ENCODE results near the gene EIF2B4.

Gene EIF2B4

DNA sequence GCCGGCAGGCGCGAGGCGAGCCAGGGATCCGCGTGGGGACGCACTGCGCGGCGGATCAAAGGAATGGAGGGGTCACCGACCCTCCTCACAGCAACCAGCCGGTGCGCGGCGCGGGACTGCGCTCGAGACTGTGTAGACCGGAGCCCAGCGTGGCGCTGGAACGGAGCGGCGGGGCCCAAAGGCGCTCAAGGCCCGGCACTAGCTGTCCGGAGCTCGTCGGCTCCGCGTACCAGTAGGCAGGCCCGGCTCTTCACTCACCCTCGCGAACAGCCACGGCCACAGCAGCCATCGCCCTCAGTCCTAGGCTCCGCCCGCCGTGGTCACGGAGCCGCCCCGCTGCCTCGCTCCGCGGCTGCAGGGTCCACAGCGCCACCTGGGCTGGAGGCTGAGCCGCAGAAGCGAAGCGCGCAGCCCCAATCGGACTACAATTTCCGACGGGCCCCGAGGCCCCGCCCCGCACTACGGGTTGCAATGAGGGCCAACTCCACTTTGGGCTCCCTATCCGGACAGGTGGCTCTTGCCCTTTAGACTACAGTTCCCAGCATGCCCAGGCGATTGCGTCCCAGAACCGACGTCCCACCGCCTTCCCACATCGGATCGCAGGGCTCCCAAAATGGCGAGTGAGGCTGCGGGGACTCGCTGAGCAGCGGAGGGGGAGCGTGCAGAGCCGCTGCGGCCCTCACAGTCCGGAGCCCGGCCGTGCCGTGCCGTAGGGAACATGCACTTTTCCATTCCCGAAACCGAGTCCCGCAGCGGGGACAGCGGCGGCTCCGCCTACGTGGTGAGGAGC, at the start of gene EIF2B4, which contains the start of gene SNX17:
EIF2B4 (minus strand) TSS at position 313 of the 790 bp plus-strand sequence; CDS start at position 289, 24 bp downstream.
SNX17 (plus strand) TSS at position 591 of the 790 bp plus-strand sequence; CDS start at position 719, 128 bp downstream.
- DNase-seq (ENCODE audit: low spot score), result peak; percentile 99

- DNase-seq (ENCODE audit: low spot score), result no peak
Measured at GRCh38 chr2:27416151-27416550, 46.0 kb upstream of the EIF2B4 start.

- DNase-seq (ENCODE audit: low spot score), result no peak
Measured at GRCh38 chr2:27412419-27413152, 42.4 kb upstream of the EIF2B4 start.

DNA sequence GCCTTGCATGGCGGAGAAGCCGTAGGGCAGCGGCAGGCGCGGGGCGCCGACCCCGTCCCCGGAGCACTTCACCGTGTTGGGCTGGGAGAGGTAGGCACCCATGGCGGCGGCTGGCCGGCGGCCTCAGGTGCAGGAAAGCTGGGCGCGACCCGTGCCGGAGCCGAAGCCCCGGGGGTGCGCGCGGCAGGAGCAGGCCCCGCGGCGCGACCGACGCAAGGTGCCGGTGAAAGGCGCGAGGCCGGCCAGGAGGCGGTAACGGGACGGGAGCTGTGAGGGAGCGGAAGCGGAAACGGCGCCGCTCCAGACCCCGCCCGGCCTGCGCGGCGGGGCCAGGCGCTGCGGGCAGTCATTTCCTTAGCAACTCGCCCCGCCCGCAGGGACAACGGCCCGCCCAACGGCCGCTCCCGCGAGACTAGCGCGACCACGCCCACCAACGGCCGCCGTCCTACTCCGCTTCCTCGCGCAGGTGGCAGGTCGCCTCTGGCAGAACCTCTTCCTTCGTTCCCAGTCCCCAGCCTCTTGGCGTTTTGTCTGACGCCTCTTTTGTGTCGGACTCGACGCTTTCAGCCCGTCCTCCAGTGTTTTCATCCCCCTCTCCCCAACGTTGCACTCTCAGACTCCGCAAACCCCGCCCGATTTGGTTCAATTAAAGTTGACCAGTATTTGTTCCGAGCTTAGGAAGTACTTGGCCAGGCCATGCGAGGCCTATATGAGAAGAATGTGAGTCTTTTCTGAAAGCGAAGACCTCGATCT, 39.4 kb upstream of the EIF2B4 start, which contains the start of gene PPM1G:
PPM1G (minus strand) TSS at position 271 of the 753 bp plus-strand sequence; CDS start at position 102, 169 bp downstream.
- peak; percentile 94 for DNase-seq (ENCODE audit: low spot score)

DNA sequence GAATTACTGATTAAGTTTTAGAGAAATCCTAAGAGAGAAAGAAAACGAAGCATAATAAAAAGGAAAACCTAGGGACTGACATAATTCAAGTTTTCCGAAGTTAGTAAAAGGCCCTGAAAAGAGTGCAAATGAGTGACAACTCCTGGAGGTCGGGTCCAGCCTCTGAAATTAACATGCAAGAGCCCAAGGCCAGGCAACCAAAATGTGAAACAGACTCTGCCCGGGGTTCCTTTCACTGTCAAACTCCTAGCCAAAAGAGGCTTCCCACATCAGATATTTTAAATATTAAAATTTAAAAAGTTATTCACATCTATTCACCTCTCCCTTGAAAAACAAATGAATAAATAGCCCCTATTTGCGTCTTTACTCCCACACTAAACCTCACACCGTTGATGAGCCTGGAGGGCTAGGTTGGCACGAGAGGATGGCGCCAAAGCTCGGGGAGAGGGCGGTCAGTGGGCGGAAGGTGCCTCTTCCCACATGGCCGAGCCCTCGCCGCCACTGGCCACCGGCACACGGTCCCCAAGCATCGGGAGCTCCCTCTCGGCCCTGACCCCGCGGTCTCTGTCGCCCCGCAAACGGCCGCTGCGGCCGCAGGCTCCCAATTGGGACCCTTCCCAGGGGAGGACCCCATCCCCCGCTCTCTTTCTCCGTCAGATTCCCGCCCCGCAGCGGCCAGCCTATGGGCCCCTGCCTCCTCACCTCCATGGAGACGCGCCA, 38.6 kb upstream of the EIF2B4 start:
- no peak for DNase-seq (ENCODE audit: low spot score)

DNA sequence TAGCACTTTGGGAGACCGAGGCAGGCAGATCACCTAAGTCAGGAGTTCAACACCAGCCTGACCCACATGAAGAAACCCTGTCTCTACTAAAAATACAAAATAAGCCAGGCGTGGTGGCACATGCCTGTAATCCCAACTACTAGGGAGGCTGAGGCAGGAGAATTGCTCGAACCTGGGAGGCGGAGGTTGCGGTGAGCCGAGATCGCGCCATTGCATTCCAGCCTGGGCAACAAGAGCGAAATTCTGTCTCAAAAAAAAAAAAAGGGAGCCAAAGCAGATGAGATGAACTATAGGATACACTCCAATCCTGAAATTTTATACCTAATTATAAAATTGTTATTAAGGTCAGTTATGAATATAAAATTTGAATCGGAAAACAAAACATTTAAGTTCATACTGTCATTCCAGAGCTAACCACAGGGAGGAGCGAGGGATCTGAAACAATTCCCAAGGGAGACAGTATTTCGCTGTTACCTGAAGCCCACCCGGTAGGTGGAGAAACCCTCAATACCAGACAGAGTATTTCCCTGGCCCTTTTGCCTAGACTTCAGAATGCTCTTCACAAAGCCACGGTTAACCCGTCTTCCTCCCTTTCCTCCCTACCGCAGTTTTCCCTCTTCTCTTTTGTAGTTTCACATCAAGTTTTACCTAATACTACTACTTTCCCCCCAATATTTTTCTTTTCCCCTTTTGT, 37.8 kb upstream of the EIF2B4 start:
- DNase-seq (ENCODE audit: low spot score), result peak; percentile 66

DNA sequence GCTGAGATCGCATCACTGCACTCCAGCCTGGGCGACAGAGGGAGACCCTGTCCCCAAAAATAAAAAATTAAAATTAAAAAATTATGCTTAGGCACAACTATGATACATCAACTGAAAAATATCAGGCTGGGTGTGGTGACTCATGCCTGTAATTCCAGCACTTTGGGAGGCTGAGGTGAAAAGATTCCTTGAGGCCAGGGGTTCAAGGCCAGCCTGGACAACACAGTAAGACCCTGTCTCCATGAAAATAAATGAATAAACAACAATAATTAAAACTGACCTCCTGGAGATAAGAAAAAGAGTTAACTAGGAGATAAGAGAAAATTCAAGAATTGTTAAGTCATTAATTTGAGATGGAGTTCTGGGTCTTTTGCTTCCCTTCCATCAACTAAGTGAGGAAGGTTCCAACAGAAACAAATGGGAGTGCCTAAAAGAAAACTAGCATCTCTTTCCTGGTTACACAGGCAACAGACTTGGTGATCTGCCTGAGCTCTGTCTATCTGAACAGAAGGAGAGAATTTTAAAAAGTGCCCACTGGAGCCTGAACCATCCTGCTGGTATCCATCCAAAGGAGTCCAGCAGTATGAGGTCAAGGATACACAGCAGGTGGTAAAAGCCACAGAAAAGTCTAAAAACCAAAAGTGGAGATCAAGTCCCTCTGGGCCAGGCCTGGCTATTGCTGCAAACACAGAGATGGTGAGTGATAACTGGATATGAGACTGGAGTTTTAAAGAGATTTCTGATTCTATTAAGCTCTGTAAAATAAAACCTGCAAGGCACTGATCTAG, 30.4 kb upstream of the EIF2B4 start:
- DNase-seq (ENCODE audit: low spot score), result no peak

DNA sequence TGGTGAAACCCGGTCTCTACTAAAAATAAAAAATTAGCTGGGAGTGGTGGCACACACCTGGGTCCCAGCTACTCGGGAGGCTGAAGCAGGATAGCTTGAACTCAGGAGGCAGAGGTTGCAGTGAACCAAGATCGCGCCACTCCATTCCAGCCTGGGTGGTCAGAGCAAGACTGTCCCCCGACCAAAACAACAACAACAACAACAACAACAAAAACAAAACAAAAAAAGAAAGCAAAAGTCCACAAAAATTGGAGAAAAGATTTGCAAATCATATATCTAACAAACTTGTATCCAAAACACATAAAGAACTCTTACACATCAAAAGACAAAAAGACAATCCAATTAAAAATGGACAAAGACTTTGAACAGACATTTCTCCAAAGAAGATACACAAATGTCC, 28.8 kb upstream of the EIF2B4 start:
- DNase-seq (ENCODE audit: low spot score), result no peak

- DNase-seq (ENCODE audit: low spot score), result no peak
Measured at GRCh38 chr2:27393225-27393624, 23.1 kb upstream of the EIF2B4 start.

DNA sequence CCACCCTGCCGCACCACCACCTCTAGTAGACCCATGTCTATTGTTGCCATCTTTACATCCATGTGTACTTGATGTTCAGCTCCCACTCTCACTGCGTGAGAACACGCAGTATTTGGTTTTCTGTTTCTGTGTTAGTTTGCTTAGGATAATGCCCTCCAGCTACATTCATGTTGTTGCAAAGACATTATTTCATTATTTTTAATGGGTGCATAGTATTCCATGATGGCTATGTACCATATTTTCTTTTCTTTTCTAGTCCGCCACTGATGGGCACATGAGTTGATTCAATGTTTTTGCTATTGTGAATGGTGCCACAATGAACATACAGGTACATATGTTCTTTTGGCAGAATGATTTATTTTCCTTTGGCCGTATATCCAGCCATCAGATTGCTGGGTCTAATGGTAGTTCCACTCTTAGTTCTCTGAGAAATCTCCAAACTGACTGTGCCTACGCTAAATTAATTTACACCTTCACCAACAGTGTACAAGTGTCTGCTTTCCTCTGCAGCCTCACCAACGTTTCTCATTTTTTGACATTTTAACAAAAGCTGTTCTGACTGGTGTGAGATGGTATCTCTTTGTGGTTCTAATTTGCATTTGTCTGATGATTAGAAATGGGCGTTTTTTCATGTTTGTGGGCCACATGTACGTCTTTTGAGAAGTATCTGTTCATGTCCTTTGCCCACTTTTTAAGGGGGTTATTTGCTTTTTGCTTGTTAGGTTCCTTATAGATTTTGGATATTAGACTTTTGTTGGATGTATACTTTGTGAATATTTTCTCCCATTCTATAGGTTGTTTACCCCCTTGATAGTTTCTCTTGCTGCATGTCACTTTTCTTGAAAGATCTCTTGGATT, 20.9 kb upstream of the EIF2B4 start:
- no peak for DNase-seq (ENCODE audit: low spot score)

- no peak for DNase-seq (ENCODE audit: low spot score)
Measured at GRCh38 chr2:27381577-27382181, 11.5 kb upstream of the EIF2B4 start.

DNA sequence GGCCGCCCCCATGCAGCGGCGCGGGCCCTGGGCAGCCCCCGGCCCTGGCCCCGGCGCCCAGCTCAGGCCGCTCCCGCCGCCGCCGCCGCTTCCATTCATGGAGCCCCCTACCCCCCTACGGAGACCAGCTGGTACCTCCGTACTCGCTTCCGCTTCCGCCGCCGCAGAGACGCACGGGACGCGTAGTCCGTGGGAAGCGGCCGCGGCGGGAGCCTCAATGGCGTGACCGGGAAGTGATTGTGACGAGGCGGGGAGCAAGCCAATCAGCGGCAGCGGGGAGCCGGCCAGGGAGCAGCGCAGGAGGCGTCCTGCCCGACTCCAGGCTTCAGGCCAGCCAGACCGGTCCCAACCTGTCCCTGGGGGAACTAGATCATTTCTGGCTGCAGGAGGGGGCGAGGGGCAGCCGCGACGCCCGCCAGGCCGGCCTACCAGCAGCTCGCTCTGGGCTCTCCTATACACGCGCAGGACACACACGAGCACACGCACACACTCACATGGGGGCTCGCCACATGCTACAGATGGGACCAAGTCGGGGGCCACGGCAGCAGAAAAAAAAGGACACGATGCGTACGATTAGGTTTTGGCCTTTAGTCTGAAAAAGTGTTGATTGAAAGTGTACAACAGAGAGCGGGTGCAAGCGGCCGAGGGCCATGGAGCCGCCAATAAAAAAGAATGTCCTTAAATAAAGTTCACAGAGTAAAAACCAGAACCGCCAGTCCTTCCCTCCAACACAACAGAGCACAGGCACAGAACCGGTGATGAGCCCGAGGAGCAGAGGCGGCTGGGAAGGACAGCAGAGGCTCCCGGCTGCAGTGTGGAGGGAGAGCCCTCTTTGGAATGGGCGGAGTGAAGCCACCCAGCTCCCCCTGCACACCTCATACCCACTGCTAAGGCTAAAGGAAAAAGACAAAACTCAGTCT, 10.7 kb upstream of the EIF2B4 start, which contains the start of gene ZNF513:
ZNF513 (minus strand) TSS at position 109 of the 920 bp plus-strand sequence. CDS start 208 bp downstream, outside the sequence.
- peak; percentile 96 for DNase-seq (ENCODE audit: low spot score)

- peak; percentile 48 for DNase-seq (ENCODE audit: low spot score)
Measured at GRCh38 chr2:27379836-27380625, 9.9 kb upstream of the EIF2B4 start.

DNA sequence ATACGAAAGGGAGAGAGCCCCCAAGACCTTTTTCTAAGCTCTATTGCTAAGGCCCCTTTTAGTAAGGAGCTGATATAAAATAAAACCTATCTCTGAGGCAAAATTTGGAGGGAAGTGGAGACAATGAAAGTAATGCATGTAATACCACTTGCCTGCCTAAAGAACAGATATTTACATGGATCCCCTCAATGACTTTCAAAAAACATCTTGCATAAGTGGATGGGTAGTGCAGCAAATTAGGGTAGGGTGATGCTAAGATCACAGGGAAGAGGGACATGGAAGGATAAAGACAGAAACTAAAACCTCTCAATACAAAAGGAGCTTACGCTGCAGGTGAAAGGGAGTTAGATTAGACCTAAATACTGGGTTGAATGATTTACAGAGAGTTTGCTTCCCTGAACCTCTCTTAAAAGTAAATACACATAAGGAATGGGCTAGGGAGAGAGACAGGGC, 9.3 kb upstream of the EIF2B4 start:
- no peak for DNase-seq (ENCODE audit: low spot score)

- DNase-seq (ENCODE audit: low spot score), result no peak
Measured at GRCh38 chr2:27378809-27379290, 8.7 kb upstream of the EIF2B4 start.

GRCh38 chr2:27378096-27378808, 8.1 kb upstream of the EIF2B4 start:
- no peak for DNase-seq (ENCODE audit: low spot score)
